Endothelial cell of umbilical vein (primary cell): ENCODE data around the gene CAPN5. TPM values are rescaled to one million over a fixed set of nuclear protein-coding genes. Genes with fewer than 3 reads are reported as not detected.

Source experiments
- BruUV-seq: library from RNA; stranded (reverse); fragments of 400-500 nt; replicated peaks from 2 replicates; lab custom pipeline; 2021; lab: Mats Ljungman, UMichigan
- CTCF ChIA-PET: fragments of 300-600, 350-600 bp; sonication (Branson Sonifier 250); formaldehyde crosslinking; loops from one replicate; lab custom pipeline; 2021; ENCODE audit warnings: antibody characterized with exemption, inconsistent platforms; lab: Charles Lee
- POLR2A ChIA-PET: fragments of 300-600, 350-600 bp; sonication (Branson Sonifier 250); formaldehyde crosslinking; loops from one replicate; lab custom pipeline; 2021; ENCODE audit warnings: antibody characterized with exemption, inconsistent platforms; lab: Charles Lee
- DNase-seq: peaks from one replicate; pipeline ENCODE4 v3.0.0-alpha.2; 2011; ENCODE audit warnings: low read depth, low spot score
- FAIRE-seq: peaks from 2 replicates; lab custom pipeline; 2011; peaks lifted over from hg19 to GRCh38; lab: Jason Lieb, UNC
- H2AFZ ChIP-seq: 2 replicates; pipeline ENCODE4 v1.6.0; 2012; ENCODE audit warnings: low read depth, low read length, control low read depth, inconsistent platforms
- H3K27ac ChIP-seq: 2 replicates; pipeline ENCODE4 v1.5.1; 2011; ENCODE audit warnings: low read depth, mild to moderate bottlenecking, control low read depth, low read length, moderate library complexity; ENCODE audit not compliant: insufficient read depth
- H3K27me3 ChIP-seq, 2 experiments: 2 replicates each; pipeline versions ENCODE4 v1.6.0 to v1.6.1; 2011; ENCODE audit warnings: low read length in 2 of 2, mixed read lengths in 1 of 2; ENCODE audit not compliant: control insufficient read depth in 2 of 2, insufficient read depth in 2 of 2
- H3K36me3 ChIP-seq, 2 experiments: 2 replicates in 1 of 2; 3 replicates in 1 of 2; pipeline ENCODE4 v1.5.1; 2011; ENCODE audit warnings: low read length in 2 of 2, mild to moderate bottlenecking in 1 of 2, moderate library complexity in 1 of 2; ENCODE audit not compliant: control insufficient read depth in 2 of 2, insufficient read depth in 2 of 2; ENCODE audit errors: extremely low read depth in 1 of 2
- H3K4me1 ChIP-seq: 3 replicates; pipeline ENCODE4 v1.5.1; 2011; ENCODE audit warnings: mild to moderate bottlenecking, low read length; ENCODE audit not compliant: control insufficient read depth, insufficient read depth; ENCODE audit errors: extremely low read depth
- H3K4me2 ChIP-seq: 2 replicates; pipeline ENCODE4 v1.6.1; 2011; ENCODE audit warnings: low read length, control low read depth, mixed read lengths; ENCODE audit not compliant: insufficient read depth
- H3K4me3 ChIP-seq, 3 experiments: fragments of 200-600 bp in 1 of 3; sonication (generic), shearing (Covaris generic) in 1 of 3; replicated peaks in 1 of 3; 2 replicates each; pipeline ENCODE4 v1.5.1; 2011 to 2016; ENCODE audit warnings: control low read depth in 3 of 3, low read length in 3 of 3, mild to moderate bottlenecking in 2 of 3, inconsistent platforms in 1 of 3, low read depth in 1 of 3, moderate library complexity in 1 of 3; ENCODE audit not compliant: insufficient read depth in 1 of 3
- H3K79me2 ChIP-seq: 2 replicates; pipeline ENCODE4 v1.6.0; 2012; ENCODE audit warnings: low read length, inconsistent platforms; ENCODE audit not compliant: control insufficient read depth, insufficient read depth
- H3K9ac ChIP-seq: replicated peaks from 2 replicates; pipeline ENCODE3; 2011; ENCODE audit warnings: low read length, control low read depth; ENCODE audit not compliant: insufficient read depth; ENCODE audit errors: extremely low read depth
- H3K9me1 ChIP-seq: replicated peaks from 3 replicates; pipeline ENCODE4 v1.6.0; 2011; ENCODE audit warnings: mild to moderate bottlenecking, low read length; ENCODE audit not compliant: control insufficient read depth, insufficient read depth; ENCODE audit errors: extremely low read depth
- H3K9me3 ChIP-seq: replicated peaks from 2 replicates; pipeline ENCODE4 v1.5.1; 2012; ENCODE audit warnings: low read length, inconsistent platforms; ENCODE audit not compliant: control insufficient read depth, insufficient read depth
- H4K20me1 ChIP-seq: replicated peaks from 2 replicates; pipeline ENCODE3; 2011; ENCODE audit warnings: mild to moderate bottlenecking, low read length; ENCODE audit not compliant: control insufficient read depth, insufficient read depth; ENCODE audit errors: extremely low read depth
- CTCF ChIP-seq, 2 donors: IDR thresholded peaks; 1 replicate in 1 of 2; 2 replicates in 1 of 2; pipeline ENCODE4 v1.5.1; 2011; ENCODE audit warnings: low read length in 2 of 2, mild to moderate bottlenecking in 2 of 2, moderate library complexity in 2 of 2, control low read depth in 1 of 2, inconsistent platforms in 1 of 2, low read depth in 1 of 2; ENCODE audit not compliant: insufficient read depth in 1 of 2; ENCODE audit errors: extremely low read depth in 1 of 2
- EZH2 ChIP-seq: IDR thresholded peaks from 2 replicates; pipeline ENCODE4 v1.6.1; 2012; ENCODE audit warnings: borderline replicate concordance, low read depth, mild to moderate bottlenecking, moderate library complexity, low read length, inconsistent platforms; ENCODE audit not compliant: severe bottlenecking
- FOS ChIP-seq: IDR thresholded peaks from 2 replicates; pipeline ENCODE4 v1.6.1; 2011; ENCODE audit warnings: mild to moderate bottlenecking, low read length, moderate library complexity, borderline replicate concordance; ENCODE audit not compliant: insufficient read depth
- GATA2 ChIP-seq: IDR thresholded peaks from 2 replicates; pipeline ENCODE4 v1.7.0; 2011; ENCODE audit warnings: low read depth, mild to moderate bottlenecking, moderate library complexity, mixed read lengths, low read length; ENCODE audit not compliant: insufficient read length, insufficient read depth
- JUN ChIP-seq: IDR thresholded peaks from 2 replicates; pipeline ENCODE4 v1.6.1; 2011; ENCODE audit warnings: borderline replicate concordance, low read depth; ENCODE audit not compliant: insufficient read length, insufficient read depth
- MAX ChIP-seq: IDR thresholded peaks from 2 replicates; pipeline ENCODE4 v1.6.1; 2011; ENCODE audit not compliant: insufficient read depth, insufficient read length
- MYC ChIP-seq: IDR thresholded peaks from one replicate; pipeline ENCODE4 v1.6.1; 2011; ENCODE audit warnings: mild to moderate bottlenecking, low read depth, low read length
- POLR2A ChIP-seq: IDR thresholded peaks from 2 replicates; pipeline ENCODE4 v1.6.1; 2012; ENCODE audit warnings: low read depth, mild to moderate bottlenecking, control low read depth, low read length
- POLR2AphosphoS5 ChIP-seq: IDR thresholded peaks from 2 replicates; pipeline ENCODE4 v1.6.1; 2012; ENCODE audit warnings: low read depth, mild to moderate bottlenecking, control low read depth, low read length, moderate library complexity; ENCODE audit not compliant: insufficient read depth
- dilution Hi-C: fragments of 300-500 bp; cut with MboI; formaldehyde crosslinking; loops from one replicate; pipeline ENCODE4 v1.15.0; 2019; ENCODE audit warnings: low sequenced_read_pairs; ENCODE audit not compliant: extremely low pct_ligation_motif_present
- intact Hi-C: fragments of 100-400 bp; cut with micrococcal nuclease; formaldehyde crosslinking; loops from one replicate; pipeline ENCODE4 v1.10.0; 2022
- polyA plus RNA-seq, 4 experiments: library from polyadenylated mRNA; depleted of rRNA in 3 of 4; stranded (reverse) in 3 of 4; unstranded in 1 of 4; fragments of >200 nt; gene quantifications; 2 replicates each; pipeline versions ENCODE4 v1.2.1 to v1.2.3, GENCODE V29; 2011 to 2012; ENCODE audit warnings: missing spikeins in 1 of 4
- total RNA-seq: library from RNA; stranded (reverse); gene quantifications from 2 replicates; pipeline ENCODE4 v1.2.3, GENCODE V29; 2021

CAPN5 gene
- total and polyA plus RNA-seq, 2 donors (not counting 3 experiments of a cell fraction or from before 2014, with no cell fraction given): 15.0 to 17.0 TPM

- H3K9me3 ChIP-seq: no peaks in the 10 kb centered on the region
- H3K4me1 ChIP-seq: no peaks in the 10 kb centered on the region
- CTCF ChIA-PET: interaction anchor here (2.6 kb wide), 1 partner anchor 30 kb away, joined by 11 read pairs; no protein-coding TSS in a partner anchor
- H3K9me1 ChIP-seq: no peaks in the 10 kb centered on the region
- H3K36me3 ChIP-seq: peaks cover 0 to 7% of the 10 kb centered on the region in 2 experiments
- DNase-seq (no peak), FAIRE-seq (no peak)
- TF ChIP-seq GATA2 (no peak), POLR2A (no peak), MYC (no peak), JUN (no peak), EZH2 (no peak), CTCF (IDR thresholded peaks at IDR 0.05; ENCODE audit: extremely low read depth in 1 of 2, insufficient read depth in 1 of 2, low read depth in 1 of 2, low read length in 2 of 2) (no peak), MAX (no peak), FOS (no peak), POLR2AphosphoS5 (no peak)
- no peak overlapping the region for H3K9ac ChIP-seq
- H3K27ac ChIP-seq: no peak overlapping the region
- no peaks in the 10 kb centered on the region for H3K79me2 ChIP-seq
- H4K20me1 ChIP-seq: no peaks in the 10 kb centered on the region
- dilution Hi-C loops (no loop called here), intact Hi-C loops (no loop called here)
- no peak overlapping the region for H3K4me2 ChIP-seq
- no peaks in the 10 kb centered on the region for H3K27me3 ChIP-seq
- H2AFZ ChIP-seq: no peak overlapping the region
- H3K4me3 ChIP-seq: no peak overlapping the region
- no TSS peak for BruUV-seq
- POLR2A ChIA-PET: no interaction called here
Measured at GRCh38 chr11:77120571-77120970, 53.8 kb downstream of the CAPN5 start.
